Left ventricle myocardium inferior (tissue), 1 donor: ENCODE data around the gene FHIT. TPM values are rescaled to one million over a fixed set of nuclear protein-coding genes. Genes with fewer than 3 reads are reported as not detected.
"Not testable (repeated sequence)": the region's sequence is repeated elsewhere in the genome, so short reads cannot be mapped to it uniquely, and the experiment has no call there.

Experiments
- DNase-seq: peaks from one replicate; pipeline ENCODE4 v3.0.0-alpha.2; 2020
- H3K27ac ChIP-seq: fragments of 200-600 bp; replicated peaks from 2 replicates; pipeline ENCODE4 v1.8.0; 2021
- H3K27me3 ChIP-seq: fragments of 200-600 bp; 2 replicates; pipeline ENCODE4 v1.8.0; 2021; ENCODE audit warnings: low read depth
- H3K36me3 ChIP-seq: fragments of 200-600 bp; 2 replicates; pipeline ENCODE4 v1.8.0; 2021
- H3K4me1 ChIP-seq: fragments of 200-600 bp; 2 replicates; pipeline ENCODE4 v1.8.0; 2021
- H3K4me3 ChIP-seq: fragments of 200-600 bp; 2 replicates; pipeline ENCODE4 v1.8.0; 2021; ENCODE audit warnings: mild to moderate bottlenecking, moderate library complexity
- H3K9me3 ChIP-seq: fragments of 200-600 bp; replicated peaks from 2 replicates; pipeline ENCODE4 v1.8.0; 2021
- intact Hi-C: fragments of 100-400 bp; cut with micrococcal nuclease; formaldehyde crosslinking; loops from one replicate; pipeline ENCODE4 v1.11.0; 2022
- total RNA-seq: library from RNA; stranded (reverse); fragmentation: NEBNext Ultra II Directional; extraction: Animal tissue kit (Norgen Biotek cat#: 25700); gene quantifications from one replicate; pipeline ENCODE4 v1.2.1, GENCODE V29; 2021
- TF ChIP-seq, protein P1 (sequence below): fragments of 200-600 bp; IDR thresholded peaks from 2 replicates; pipeline ENCODE4 v1.8.0; 2021; ENCODE audit warnings: antibody characterized with exemption, mild to moderate bottlenecking, borderline replicate concordance
- donor health status: DM: no; HTN: yes; CAD: no; lungs with severe emphysema.

FHIT gene
- total RNA-seq, 1 donor from 2014 or later: 16.0 TPM

DNA sequence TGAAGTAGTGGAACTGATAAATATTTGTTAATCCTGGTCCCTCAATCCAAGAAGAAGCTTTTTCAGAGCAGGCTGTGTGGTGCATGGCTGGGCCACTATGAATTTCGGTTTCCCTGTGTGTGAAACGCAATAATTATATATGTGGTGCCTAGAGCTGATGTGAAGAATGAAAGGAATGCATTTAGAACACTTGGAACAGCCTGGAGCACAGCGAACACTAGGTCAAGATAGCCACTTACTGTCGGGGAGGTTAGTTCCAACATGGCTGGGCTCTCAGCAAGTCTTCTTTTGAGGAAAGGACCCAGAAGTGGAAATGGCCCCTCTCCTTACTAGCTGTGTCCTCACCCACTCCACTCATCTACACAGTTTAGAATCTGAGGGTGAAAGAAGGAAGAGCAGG lies 245.7 kb downstream of the FHIT start:
- H3K36me3 ChIP-seq: no peaks in the 10 kb centered on the region
- intact Hi-C loops: no loop called here
- no peak overlapping the region for H3K4me3 ChIP-seq
- no peaks in the 10 kb centered on the region for H3K4me1 ChIP-seq
- H3K27me3 ChIP-seq: no peaks in the 10 kb centered on the region
- TF ChIP-seq, protein P1, sequence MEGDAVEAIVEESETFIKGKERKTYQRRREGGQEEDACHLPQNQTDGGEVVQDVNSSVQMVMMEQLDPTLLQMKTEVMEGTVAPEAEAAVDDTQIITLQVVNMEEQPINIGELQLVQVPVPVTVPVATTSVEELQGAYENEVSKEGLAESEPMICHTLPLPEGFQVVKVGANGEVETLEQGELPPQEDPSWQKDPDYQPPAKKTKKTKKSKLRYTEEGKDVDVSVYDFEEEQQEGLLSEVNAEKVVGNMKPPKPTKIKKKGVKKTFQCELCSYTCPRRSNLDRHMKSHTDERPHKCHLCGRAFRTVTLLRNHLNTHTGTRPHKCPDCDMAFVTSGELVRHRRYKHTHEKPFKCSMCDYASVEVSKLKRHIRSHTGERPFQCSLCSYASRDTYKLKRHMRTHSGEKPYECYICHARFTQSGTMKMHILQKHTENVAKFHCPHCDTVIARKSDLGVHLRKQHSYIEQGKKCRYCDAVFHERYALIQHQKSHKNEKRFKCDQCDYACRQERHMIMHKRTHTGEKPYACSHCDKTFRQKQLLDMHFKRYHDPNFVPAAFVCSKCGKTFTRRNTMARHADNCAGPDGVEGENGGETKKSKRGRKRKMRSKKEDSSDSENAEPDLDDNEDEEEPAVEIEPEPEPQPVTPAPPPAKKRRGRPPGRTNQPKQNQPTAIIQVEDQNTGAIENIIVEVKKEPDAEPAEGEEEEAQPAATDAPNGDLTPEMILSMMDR: no peak
- DNase-seq: no peak
- no peaks in the 10 kb centered on the region for H3K9me3 ChIP-seq
- no peak overlapping the region for H3K27ac ChIP-seq

DNA sequence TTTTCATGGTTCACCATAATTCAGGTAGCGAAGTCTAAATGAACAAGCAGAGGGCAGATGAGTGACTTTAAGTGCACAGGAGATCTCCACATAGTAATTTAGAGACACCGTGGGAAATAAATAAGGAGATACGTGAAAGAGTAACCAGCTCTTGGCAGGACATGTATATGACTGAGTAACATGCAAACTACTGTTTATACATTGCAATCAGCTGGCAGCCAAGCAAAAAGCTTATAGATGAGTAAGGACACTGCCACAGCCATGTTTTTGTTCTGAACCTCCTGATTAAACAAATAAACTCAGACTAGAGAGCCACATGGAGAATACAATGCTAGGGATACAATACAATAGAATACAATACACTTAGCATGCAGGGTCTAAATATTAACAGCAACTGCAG lies 252.4 kb downstream of the FHIT start:
- H3K4me1 ChIP-seq: no peaks in the 10 kb centered on the region
- intact Hi-C loops: no loop called here
- H3K27me3 ChIP-seq: no peaks in the 10 kb centered on the region
- H3K27ac ChIP-seq: no peak overlapping the region
- no peaks in the 10 kb centered on the region for H3K36me3 ChIP-seq
- H3K4me3 ChIP-seq: no peak overlapping the region
- TF ChIP-seq, protein P1: no peak
- no peaks in the 10 kb centered on the region for H3K9me3 ChIP-seq
- DNase-seq: no peak

DNA sequence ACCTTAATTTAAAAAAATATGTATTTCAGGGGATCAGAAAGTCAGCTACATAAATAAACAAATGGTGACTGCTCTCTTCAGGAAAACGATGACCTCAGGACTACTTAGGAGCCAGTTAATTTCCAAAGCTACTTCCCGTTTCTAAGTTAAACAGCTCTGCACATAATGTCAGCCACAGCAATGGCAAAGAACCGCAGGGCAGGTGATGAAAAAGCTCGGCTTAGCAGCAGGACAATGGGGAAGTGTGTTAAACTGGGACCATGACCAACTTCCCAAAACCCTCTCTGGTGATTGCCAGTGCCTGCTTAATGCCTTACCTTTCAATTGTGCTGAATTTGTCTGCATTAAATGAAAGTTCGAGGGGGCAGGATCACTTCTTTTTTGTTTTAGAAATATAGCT lies 258.9 kb downstream of the FHIT start:
- Histone ChIP-seq H3K4me3 (no peak overlapping the region), H3K4me1 (peaks cover 32% of the 10 kb centered on the region), H3K9me3 (peaks cover 2% of the 10 kb centered on the region), H3K27me3 (no peaks in the 10 kb centered on the region), H3K27ac (peak overlapping the region; percentile 3), H3K36me3 (no peaks in the 10 kb centered on the region)
- intact Hi-C loops: no loop called here
- peak; percentile 19 for DNase-seq
- TF ChIP-seq, protein P1: no peak

DNA sequence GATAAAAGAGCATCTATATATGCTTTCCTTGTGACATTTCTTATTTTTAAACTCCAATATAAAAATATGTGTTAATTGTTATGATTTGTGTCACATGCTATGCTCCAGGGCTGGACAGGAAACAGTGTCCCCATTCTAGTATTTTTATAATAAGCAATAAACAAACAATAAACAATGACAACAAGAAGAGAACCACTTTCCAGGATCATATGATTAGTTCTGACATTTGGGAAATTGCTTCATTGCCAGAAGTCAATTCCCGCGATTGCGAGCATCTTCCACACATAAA lies 260.9 kb downstream of the FHIT start:
- intact Hi-C loops: no loop called here

DNA sequence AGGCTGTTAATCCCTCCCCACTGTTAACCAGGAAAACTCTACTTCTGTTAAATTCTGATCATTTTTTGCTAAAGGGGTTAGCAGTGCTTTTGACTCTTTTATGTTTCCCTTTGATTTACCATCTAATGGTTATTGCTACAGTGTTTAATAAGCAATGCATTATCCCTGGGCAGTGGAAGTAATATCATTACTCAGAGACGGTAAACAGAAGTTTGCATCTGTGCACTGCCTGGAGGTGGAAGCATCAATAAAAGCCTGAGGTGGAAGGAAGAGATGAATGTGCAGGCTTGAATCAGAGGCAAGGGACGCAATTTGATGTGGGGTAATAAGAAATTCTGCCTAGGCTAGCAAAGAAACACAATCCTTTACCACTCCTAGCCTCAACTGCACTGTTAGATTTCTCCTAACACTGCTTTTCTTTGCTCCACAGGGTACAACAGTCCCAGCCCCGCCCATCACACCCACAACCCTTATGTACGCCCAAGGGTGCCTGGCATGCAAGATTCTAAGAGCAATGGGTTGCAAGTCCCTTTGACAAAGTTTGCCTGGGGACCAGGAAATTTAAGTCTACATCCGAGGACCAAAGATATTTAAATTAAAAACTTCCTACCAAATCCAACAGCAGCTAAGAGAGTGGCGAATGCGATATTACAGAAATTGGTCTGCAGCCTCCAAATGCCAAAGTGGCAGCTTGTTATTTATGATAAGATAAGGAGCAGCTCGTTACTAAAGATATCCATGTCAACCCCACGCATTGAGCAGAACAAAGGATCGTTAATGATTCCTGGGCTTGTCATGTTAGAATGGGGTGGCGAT lies 261.4 kb downstream of the FHIT start:
- TF ChIP-seq, protein P1: no peak
- H3K27me3 ChIP-seq: no peaks in the 10 kb centered on the region
- intact Hi-C loops: no loop called here
- H3K4me1 ChIP-seq: peaks cover 37% of the 10 kb centered on the region
- no peak overlapping the region for H3K27ac ChIP-seq
- H3K36me3 ChIP-seq: no peaks in the 10 kb centered on the region
- H3K9me3 ChIP-seq: peaks cover 9% of the 10 kb centered on the region
- no peak for DNase-seq
- peak overlapping the region; percentile 9 for H3K4me3 ChIP-seq

More for the DNA sequence above, 260.9 kb downstream of the FHIT start:
- Histone ChIP-seq H3K4me3 (peak overlapping the region; percentile 9), H3K36me3 (no peaks in the 10 kb centered on the region), H3K27ac (no peak overlapping the region), H3K9me3 (peaks cover 9% of the 10 kb centered on the region), H3K4me1 (peaks cover 37% of the 10 kb centered on the region), H3K27me3 (no peaks in the 10 kb centered on the region)
- TF ChIP-seq, protein P1: no peak
- no peak for DNase-seq

DNA sequence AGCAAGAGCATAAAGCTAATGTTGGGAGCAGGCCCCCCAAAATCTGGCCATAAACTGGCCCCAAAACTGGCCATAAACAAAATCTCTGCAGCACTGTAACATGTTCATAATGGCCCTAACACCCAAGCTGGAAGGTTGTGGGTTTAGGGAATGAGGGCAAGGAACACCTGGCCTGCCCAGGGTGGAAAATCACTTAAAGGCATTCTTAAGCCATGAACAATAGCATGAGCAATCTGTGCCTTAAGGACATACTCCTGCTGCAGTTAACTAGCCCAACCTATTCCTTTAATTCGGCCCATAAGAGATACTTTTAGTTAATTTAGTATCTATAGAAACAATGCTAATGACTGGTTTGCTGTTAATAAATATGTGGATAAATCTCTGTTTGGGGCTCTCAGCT lies 264.1 kb downstream of the FHIT start:
- H3K4me3 ChIP-seq, DNase-seq, H3K36me3 ChIP-seq, H3K27ac ChIP-seq, H3K9me3 ChIP-seq, H3K27me3 ChIP-seq, intact Hi-C loops: not testable (repeated sequence)
- H3K4me1 ChIP-seq: peaks cover 27% of the 10 kb centered on the region
